K562 (cell line): ENCODE results near the gene ZNF358. TPM values are rescaled to one million over a fixed set of nuclear protein-coding genes. Genes with fewer than 3 reads are reported as not detected.

ENCODE experiments used
- ATAC-seq: fragments of 200-7000 bp; cut with Tn5 transposase; 3 replicates; pipeline ENCODE4 v1.9.1; 2020; ENCODE audit warnings: moderate library complexity
- BruUV-seq: library from RNA; stranded (reverse); fragments of 400-500 nt; replicated peaks from 2 replicates; lab custom pipeline; 2021; lab: Mats Ljungman, UMichigan
- CTCF ChIA-PET: fragments of 300-600 bp; formaldehyde crosslinking; extraction: SDS; loops from one replicate; lab custom pipeline; 2021; ENCODE audit warnings: low intra/inter-chr PET ratio; lab: Yijun Ruan, JAX
- POLR2A ChIA-PET: fragments of 300-600, 350-650 bp; sonication (Branson Sonifier 250); formaldehyde crosslinking; extraction: SDS; loops from one replicate; lab custom pipeline; 2021; ENCODE audit warnings: antibody characterized with exemption, inconsistent platforms; lab: Yijun Ruan, JAX
- DNase-seq, 4 experiments: peaks; one replicate each; pipeline versions ENCODE4 v3.0.0 to v3.0.0-alpha.2; 2011 to 2018; ENCODE audit warnings: low spot score in 3 of 4, mixed read lengths in 3 of 4; ENCODE audit errors: extremely low read depth in 1 of 4
- FAIRE-seq: peaks from 2 replicates; lab custom pipeline; 2011; peaks lifted over from hg19 to GRCh38; lab: Jason Lieb, UNC
- H2AFZ ChIP-seq: 2 replicates; pipeline ENCODE4 v1.6.0; 2011; ENCODE audit warnings: low read depth, low read length, control low read depth, inconsistent platforms
- H3K27ac ChIP-seq: fragments of 200-600 bp; 3 replicates; pipeline ENCODE4 v1.8.0; 2011; ENCODE audit warnings: low read depth, mild to moderate bottlenecking, control low read depth, inconsistent platforms, low read length, moderate library complexity, mixed read lengths; ENCODE audit errors: extremely low read depth
- H3K27me3 ChIP-seq, 2 experiments: fragments of 300-600 bp in 1 of 2; 2 replicates in 1 of 2; 3 replicates in 1 of 2; pipeline versions ENCODE4 v1.6.0 to v1.8.0; 2011; ENCODE audit warnings: inconsistent platforms in 2 of 2, low read length in 2 of 2, mild to moderate bottlenecking in 1 of 2, mixed read lengths in 1 of 2, moderate library complexity in 1 of 2; ENCODE audit not compliant: control insufficient read depth in 2 of 2, insufficient read depth in 2 of 2
- H3K36me3 ChIP-seq: fragments of 300-600 bp; 3 replicates; pipeline ENCODE4 v1.8.0; 2011; ENCODE audit warnings: mild to moderate bottlenecking, low read length, inconsistent platforms; ENCODE audit not compliant: control insufficient read depth, insufficient read depth
- H3K4me1 ChIP-seq, 2 experiments: fragments of 200-600 bp in 1 of 2; replicated peaks in 1 of 2; 2 replicates in 1 of 2; 3 replicates in 1 of 2; pipeline versions ENCODE4 v1.5.1 to v1.8.0; 2011; ENCODE audit warnings: inconsistent platforms in 2 of 2, low read length in 2 of 2, mild to moderate bottlenecking in 1 of 2, mixed read lengths in 1 of 2, moderate library complexity in 1 of 2; ENCODE audit not compliant: control insufficient read depth in 2 of 2, insufficient read depth in 2 of 2
- H3K4me2 ChIP-seq: 2 replicates; pipeline ENCODE4 v1.6.1; 2011; ENCODE audit warnings: low read length, control low read depth, inconsistent platforms, mixed read lengths; ENCODE audit not compliant: insufficient read depth
- H3K4me3 ChIP-seq: fragments of 200-600 bp; sonication (generic), shearing (Covaris generic); 2 replicates; pipeline ENCODE4 v1.5.1; 2016; ENCODE audit warnings: control low read depth, inconsistent platforms
- H3K79me2 ChIP-seq: fragments of 200-600 bp; 3 replicates; pipeline ENCODE4 v1.8.0; 2011; ENCODE audit warnings: low read length, inconsistent platforms; ENCODE audit not compliant: control insufficient read depth, insufficient read depth
- H3K9ac ChIP-seq, 2 experiments: 2 replicates each; pipeline versions ENCODE4 v1.6.0 to v1.6.1; 2011; ENCODE audit warnings: low read depth in 2 of 2, low read length in 2 of 2, control low read depth in 1 of 2, inconsistent platforms in 1 of 2, mild to moderate bottlenecking in 1 of 2, mixed read lengths in 1 of 2; ENCODE audit not compliant: insufficient read depth in 1 of 2
- H3K9me1 ChIP-seq: one replicate; pipeline ENCODE4 v1.6.0; 2011; ENCODE audit warnings: inconsistent platforms, mild to moderate bottlenecking, low read length, moderate library complexity; ENCODE audit not compliant: control insufficient read depth, insufficient read depth
- H3K9me3 ChIP-seq: replicated peaks from 2 replicates; pipeline ENCODE4 v1.5.1; 2011; ENCODE audit warnings: low read depth, low read length, inconsistent platforms; ENCODE audit not compliant: control insufficient read depth, insufficient read depth
- H4K20me1 ChIP-seq: replicated peaks from 2 replicates; pipeline ENCODE4 v1.6.1; 2011; ENCODE audit warnings: low read length, inconsistent platforms, mixed read lengths; ENCODE audit not compliant: control insufficient read depth, insufficient read depth
- ARID1B ChIP-seq: fragments of 450-650 bp; IDR thresholded peaks from 2 replicates; pipeline ENCODE4 v1.6.1; 2016; ENCODE audit warnings: antibody characterized with exemption, mild to moderate bottlenecking, inconsistent platforms
- ARID4B ChIP-seq: sonication (generic); formaldehyde crosslinking; IDR thresholded peaks from 2 replicates; pipeline ENCODE4 v1.8.0; 2022; ENCODE audit warnings: mild to moderate bottlenecking, missing genetic modification reagents
- ATF3 ChIP-seq, 2 experiments: fragments of 450-650 bp in 1 of 2; sonication (generic) in 1 of 2; formaldehyde crosslinking in 1 of 2; IDR thresholded peaks in 1 of 2; conservative IDR thresholded peaks in 1 of 2; 2 replicates each; pipeline versions ENCODE4 v1.6.1 to v1.8.1; 2016 to 2023; ENCODE audit warnings: mild to moderate bottlenecking in 2 of 2, moderate library complexity in 2 of 2, inconsistent platforms in 1 of 2, missing genetic modification reagents in 1 of 2
- FOSL1 ChIP-seq: fragments of 200-800 bp; sonication (Bioruptor generic); conservative IDR thresholded peaks from 2 replicates; pipeline ENCODE4 v1.6.1; 2016; ENCODE audit warnings: missing genetic modification characterization, missing compliant biosample characterization
- NR4A1 ChIP-seq, 2 experiments: fragments of 250-450 bp in 1 of 2; fragments of 450-650 bp in 1 of 2; sonication (Bioruptor Pico) in 1 of 2; IDR thresholded peaks; 2 replicates each; pipeline versions ENCODE4 v1.4.0 to v1.6.1; 2016 to 2020; ENCODE audit warnings: mild to moderate bottlenecking in 2 of 2, missing compliant biosample characterization in 1 of 2, missing genetic modification characterization in 1 of 2, moderate library complexity in 1 of 2
- POU5F1 ChIP-seq: fragments of 150-350 bp; IDR thresholded peaks from 2 replicates; pipeline ENCODE4 v1.6.1; 2014; ENCODE audit warnings: borderline replicate concordance, low read length, low read depth, mild to moderate bottlenecking; ENCODE audit not compliant: partially characterized antibody
- RFX1 ChIP-seq: fragments of 450-650 bp; IDR thresholded peaks from 2 replicates; pipeline ENCODE4 v1.6.1; 2016; ENCODE audit warnings: mild to moderate bottlenecking, moderate library complexity
- THRAP3 ChIP-seq: fragments of 450-650 bp; IDR thresholded peaks from 2 replicates; pipeline ENCODE4 v1.6.1; 2016; ENCODE audit warnings: mild to moderate bottlenecking, inconsistent platforms, borderline replicate concordance
- ZNF511 ChIP-seq: sonication (generic); formaldehyde crosslinking; IDR thresholded peaks from 2 replicates; pipeline ENCODE4 v1.8.0; 2022; ENCODE audit warnings: mild to moderate bottlenecking, missing genetic modification reagents
- ZNF589 ChIP-seq: fragments of 200-800 bp; sonication (Bioruptor generic); IDR thresholded peaks from 2 replicates; pipeline ENCODE4 v1.6.1; 2016; ENCODE audit warnings: low read depth, missing genetic modification characterization, missing compliant biosample characterization
- WGBS: fragments of 100-300 bp; shearing (Covaris generic); methylation state at CpG from one replicate; pipeline ENCODE4 v1.1.6; 2016; ENCODE audit warnings: low coverage, mixed read lengths; ENCODE audit not compliant: insufficient coverage; ENCODE audit errors: missing lambda C conversion rate; 5-methylcytosine and 5-hydroxymethylcytosine counted together
- in situ Hi-C: fragments of 300-500 bp; cut with MboI; formaldehyde crosslinking; loops from 4 replicates; pipeline ENCODE4 v1.15.0; 2018; ENCODE audit warnings: inconsistent platforms, mixed read lengths
- intact Hi-C: fragments of 100-400 bp; cut with micrococcal nuclease; formaldehyde crosslinking; loops from 2 replicates; pipeline ENCODE4 v1.14.2; 2022
- polyA plus RNA-seq, 8 experiments: library from polyadenylated mRNA; depleted of rRNA in 4 of 8; stranded (reverse) in 5 of 8; unstranded in 3 of 8; fragments of >200 nt; fragmentation: Nextera tagmentation in 2 of 8; fragmentation: Illumina TruSeq in 1 of 8; extraction: Ambion mirVana in 2 of 8; extraction: Trizol in 1 of 8; gene quantifications; 2 replicates each; pipeline versions ENCODE4 v1.2.1 to v1.2.3, GENCODE V29; 2011 to 2014; ENCODE audit warnings: inconsistent platforms in 1 of 8, missing spikeins in 1 of 8
- total RNA-seq, 7 experiments: library from RNA; depleted of rRNA in 6 of 7; stranded (reverse); fragments of >200 nt in 6 of 7; fragmentation: Illumina TruSeq in 2 of 7; extraction: Trizol in 2 of 7; gene quantifications; 2 replicates each; pipeline versions ENCODE4 v1.2.1 to v1.2.3, GENCODE V29; 2011 to 2021; ENCODE audit warnings: low replicate concordance in 1 of 7

ZNF358 gene
- total and polyA plus RNA-seq, 9 of the 15 experiments (the other 6 are each of a cell fraction or from before 2014, with no cell fraction given) = 0.04 to 17.2 (median 4.9) TPM

GRCh38 chr19:7492142-7492541 lies 23.8 kb upstream of the ZNF358 start (continued):
- TF ChIP-seq ARID4B (CRISPR knock-in tag) (no peak), ZNF511 (no peak), RFX1 (no peak), NR4A1 (CRISPR knock-in tag; IDR thresholded peaks at IDR 0.05) (no peak), NR4A1 (tag; IDR thresholded peaks at IDR 0.05) (no peak)

GRCh38 chr19:7492558-7492957 lies 23.3 kb upstream of the ZNF358 start:
- Histone ChIP-seq H3K4me2 (0 out of 2 replicates have a peak overlapping the region, but pooled peaks have one; percentile 0), H3K79me2 (peaks cover 2% of the 10 kb centered on the region; the same call in 1 of the 3 replicates), H3K36me3 (no peaks in the 10 kb centered on the region), H3K27me3 (no peaks in the 10 kb centered on the region), H3K9me3 (no peaks in the 10 kb centered on the region; the same call in 1 of the 2 replicates), H3K4me3 (no peak overlapping the region), H3K27ac (no peak overlapping the region), H2AFZ (peak overlapping the region; percentile 81), H4K20me1 (no peaks in the 10 kb centered on the region), H3K9me1 (no peaks in the 10 kb centered on the region), H3K4me1 (peaks cover 19 to 23% of the 10 kb centered on the region in 2 experiments), H3K9ac (no peak overlapping the region; a peak in 1 of 4 replicates)
- in situ Hi-C loops = no loop called here
- WGBS = 43% methylated on average over 11 of the region's 11 CpGs
- TF ChIP-seq THRAP3 (no peak), ZNF589 (0 out of 2 replicates have a peak, but pooled peaks have one; percentile 69), FOSL1 (tag) (peak; percentile 78), POU5F1 (no peak), ARID1B (0 out of 2 replicates have a peak, but pooled peaks have one; percentile 8), ATF3 (IDR thresholded peaks at IDR 0.05) (peak; percentile 32), ATF3 (CRISPR knock-in tag; conservative IDR thresholded peaks at IDR 0.05) (no peak)
- no peak for ATAC-seq
- no TSS peak for BruUV-seq
- FAIRE-seq = no peak
- ChIA-PET CTCF (no interaction called here), POLR2A (no interaction called here)
- intact Hi-C loops = no loop called here
- DNase-seq = no peak
